IPS-18c (cell line): ENCODE measurements around the gene CUL2.

Experiments used
- H3K4me3 ChIP-seq: 2 replicates; pipeline ENCODE4 v1.7.0; 2013; ENCODE audit warnings: low read depth, mild to moderate bottlenecking, low read length, moderate library complexity; ENCODE audit not compliant: insufficient read depth
- H3K9me3 ChIP-seq: one replicate; pipeline ENCODE4 v1.6.1; 2013; ENCODE audit warnings: mild to moderate bottlenecking, low read length, moderate library complexity; ENCODE audit not compliant: control insufficient read depth, insufficient read depth

CUL2 gene

GRCh38 chr10:35043796-35044344 is 46.3 kb downstream of the CUL2 start:
- H3K4me3 ChIP-seq: no peak overlapping the region
- no peaks in the 10 kb centered on the region for H3K9me3 ChIP-seq

DNA sequence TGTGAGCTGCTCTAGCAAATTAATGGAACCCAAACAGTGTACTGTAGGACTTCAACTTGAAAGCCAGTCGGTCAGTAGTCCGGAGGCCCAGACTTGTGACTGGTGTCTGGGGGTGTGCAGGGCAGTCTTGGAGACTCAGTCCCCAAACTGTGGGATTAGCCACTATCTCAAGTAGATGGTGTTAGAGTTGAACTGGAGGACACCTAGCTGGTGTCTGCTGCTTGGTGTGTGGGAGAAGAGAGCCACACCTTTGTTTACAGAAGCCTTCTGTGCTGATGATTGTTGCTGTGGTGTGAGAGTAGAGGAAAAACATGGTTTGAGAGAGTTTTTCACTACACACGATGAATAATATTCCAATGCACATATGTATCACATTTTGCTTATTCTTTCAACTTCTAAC is 47.4 kb downstream of the CUL2 start:
- Histone ChIP-seq H3K9me3 (no peaks in the 10 kb centered on the region), H3K4me3 (no peak overlapping the region)

DNA sequence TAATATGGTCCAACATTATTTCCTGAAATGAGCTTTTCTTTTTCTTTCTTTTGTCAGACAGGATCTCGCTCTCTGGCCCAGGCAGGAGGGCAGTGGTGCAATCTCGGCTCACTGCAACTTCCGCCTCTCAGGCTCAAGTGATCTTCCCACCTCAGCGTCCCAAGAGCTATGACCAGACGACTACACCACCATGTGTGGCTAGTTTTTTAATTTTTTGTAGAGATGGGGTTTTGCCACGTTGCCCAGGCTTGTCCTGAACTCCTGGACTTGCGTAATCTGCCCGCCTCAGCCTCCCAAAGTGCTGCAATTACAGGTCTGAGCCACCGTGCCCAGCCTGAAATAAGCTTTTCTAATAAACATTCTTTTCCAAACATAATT is 48.6 kb downstream of the CUL2 start:
- Histone ChIP-seq H3K4me3 (no peak overlapping the region), H3K9me3 (no peaks in the 10 kb centered on the region)

DNA sequence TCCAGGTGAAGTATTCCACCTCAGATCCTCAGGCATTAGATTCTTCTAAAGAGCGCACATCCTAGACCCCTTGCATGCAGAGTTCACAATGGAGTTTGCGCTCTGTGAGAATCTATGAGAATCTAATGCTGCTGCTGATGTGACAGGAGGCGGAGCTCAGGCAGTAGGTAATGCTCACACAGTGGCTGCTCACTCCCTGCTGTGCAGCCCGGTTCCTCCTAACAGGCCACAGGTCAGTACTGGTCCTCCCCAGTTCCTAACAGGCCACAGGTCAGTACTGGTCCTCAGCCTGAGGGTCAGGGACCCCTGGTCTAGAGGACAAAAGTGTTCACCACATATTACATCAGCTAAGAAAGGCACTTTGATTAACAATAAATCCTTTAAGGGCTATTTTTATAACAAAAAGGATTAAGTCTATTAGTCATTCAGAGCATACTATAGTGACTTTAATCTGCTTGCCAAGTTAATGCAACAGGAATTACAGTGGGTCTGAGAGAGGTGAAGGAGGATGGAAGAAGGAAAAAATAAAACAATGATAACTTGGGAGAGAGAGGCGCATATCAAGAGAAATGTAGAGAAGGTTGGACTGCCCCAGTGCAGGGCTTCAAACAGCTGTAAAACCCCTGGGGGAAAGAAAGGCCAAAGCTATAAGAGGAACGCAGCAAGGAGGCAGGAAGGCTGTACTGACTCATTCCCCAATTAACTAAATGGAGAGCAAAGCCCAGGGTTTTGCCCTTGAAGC is 49.2 kb downstream of the CUL2 start:
- Histone ChIP-seq H3K4me3 (no peak overlapping the region), H3K9me3 (no peaks in the 10 kb centered on the region)

DNA sequence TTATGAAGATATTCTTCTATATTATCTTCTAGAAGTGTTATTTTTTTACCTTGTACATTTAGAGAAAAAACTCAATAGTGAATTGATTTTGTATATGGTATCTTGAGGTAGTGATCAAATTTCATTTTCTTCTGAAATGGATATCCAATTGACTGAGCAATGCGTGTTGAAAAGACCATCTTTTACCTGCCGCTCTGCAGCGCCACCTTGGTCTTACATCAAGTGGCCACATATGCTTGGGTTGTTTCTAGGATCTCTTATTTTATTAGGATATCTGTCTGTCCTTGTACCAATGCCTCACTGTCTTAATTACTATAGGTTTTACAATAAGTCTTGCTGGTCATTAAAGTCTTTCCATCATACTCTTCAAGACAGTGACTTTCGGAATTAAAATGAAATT is 53.0 kb downstream of the CUL2 start:
- Histone ChIP-seq H3K9me3 (no peaks in the 10 kb centered on the region), H3K4me3 (no peak overlapping the region)

GRCh38 chr10:35035606-35036005 is 54.5 kb downstream of the CUL2 start:
- Histone ChIP-seq H3K4me3 (no peak overlapping the region), H3K9me3 (no peaks in the 10 kb centered on the region)

DNA sequence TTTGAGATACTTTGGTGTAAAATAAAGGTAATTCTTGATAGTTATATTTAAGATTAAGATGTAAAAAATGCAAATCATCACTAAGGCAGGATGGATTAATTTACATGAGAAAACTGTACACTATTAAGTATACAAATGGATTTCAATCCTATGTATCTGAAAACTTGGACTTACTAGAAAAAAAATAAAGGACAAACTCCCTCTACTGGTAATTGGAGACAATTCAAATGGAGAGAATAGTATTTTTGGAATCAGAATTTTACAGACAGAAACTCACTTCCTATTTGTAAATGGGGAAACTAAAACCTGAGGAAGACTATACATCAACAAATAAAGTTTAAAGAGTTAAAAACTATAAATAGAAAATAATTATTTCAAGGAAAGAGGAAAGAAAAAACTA is 62.6 kb downstream of the CUL2 start:
- Histone ChIP-seq H3K4me3 (no peak overlapping the region), H3K9me3 (no peaks in the 10 kb centered on the region)

GRCh38 chr10:35025916-35026315 is 64.2 kb downstream of the CUL2 start:
- Histone ChIP-seq H3K9me3 (no peaks in the 10 kb centered on the region), H3K4me3 (no peak overlapping the region)

DNA sequence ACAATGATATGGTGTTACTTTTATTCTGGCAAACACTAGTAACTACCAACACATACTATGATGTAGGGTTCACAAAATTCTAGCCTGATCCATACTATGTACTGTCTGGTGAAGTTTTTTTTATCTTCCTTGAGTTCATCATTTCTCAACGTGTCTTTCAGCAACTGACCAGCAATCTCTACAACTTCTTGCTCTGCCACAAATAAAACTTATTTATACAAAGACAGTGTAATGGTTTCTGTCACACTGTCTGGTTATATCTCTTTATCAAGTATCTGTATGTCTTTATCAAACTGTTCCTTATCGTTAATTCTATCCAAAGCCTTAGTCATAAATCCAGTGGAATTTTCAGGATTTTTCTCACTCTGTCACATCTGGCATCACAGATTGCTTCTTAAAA is 69.7 kb downstream of the CUL2 start:
- Histone ChIP-seq H3K9me3 (no peaks in the 10 kb centered on the region), H3K4me3 (no peak overlapping the region)

DNA sequence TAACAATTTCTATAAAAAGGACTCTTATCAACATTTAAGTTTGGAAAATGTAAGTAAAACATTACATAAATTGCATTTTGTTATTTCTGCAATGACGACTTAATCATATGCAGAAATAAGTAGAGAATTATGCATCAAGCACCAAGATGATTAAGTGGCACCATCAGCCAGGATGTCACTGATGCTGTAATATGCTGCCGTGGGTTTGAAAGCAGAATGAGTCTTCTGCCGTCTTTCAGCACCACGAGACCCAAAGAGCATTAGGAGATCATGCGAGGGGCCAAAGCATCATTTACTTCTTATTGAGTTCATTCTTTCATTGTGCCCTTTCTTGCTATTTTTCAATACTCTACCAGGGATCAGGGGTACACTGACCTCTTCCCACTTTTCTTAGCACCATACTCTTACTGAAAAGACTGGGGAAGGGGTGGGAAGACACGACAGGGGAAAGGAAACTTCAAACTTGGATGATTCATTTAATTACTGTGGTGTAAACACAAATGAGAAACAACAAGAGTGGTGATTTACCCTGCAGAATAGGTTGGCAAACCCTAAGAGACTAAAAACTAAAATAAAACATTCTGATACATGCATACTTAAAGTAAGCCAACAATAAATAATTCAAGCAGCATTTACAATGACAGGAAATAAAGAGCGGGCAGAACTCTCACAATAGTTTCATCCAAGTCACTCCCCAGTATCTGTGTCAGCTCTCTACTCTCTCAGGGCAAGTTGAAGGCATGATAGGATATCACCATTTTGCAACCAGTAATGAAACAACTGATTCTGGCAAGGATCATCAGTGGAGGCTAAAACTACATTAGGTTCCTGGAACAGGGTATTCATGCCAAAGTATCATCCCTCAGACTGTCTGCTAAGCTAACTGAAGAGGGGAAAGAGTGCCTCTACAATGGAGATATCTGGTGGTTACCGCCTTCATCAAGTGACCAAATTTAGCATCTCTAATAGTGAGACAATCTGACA is 70.8 kb downstream of the CUL2 start:
- Histone ChIP-seq H3K4me3 (no peak overlapping the region), H3K9me3 (no peaks in the 10 kb centered on the region)

DNA sequence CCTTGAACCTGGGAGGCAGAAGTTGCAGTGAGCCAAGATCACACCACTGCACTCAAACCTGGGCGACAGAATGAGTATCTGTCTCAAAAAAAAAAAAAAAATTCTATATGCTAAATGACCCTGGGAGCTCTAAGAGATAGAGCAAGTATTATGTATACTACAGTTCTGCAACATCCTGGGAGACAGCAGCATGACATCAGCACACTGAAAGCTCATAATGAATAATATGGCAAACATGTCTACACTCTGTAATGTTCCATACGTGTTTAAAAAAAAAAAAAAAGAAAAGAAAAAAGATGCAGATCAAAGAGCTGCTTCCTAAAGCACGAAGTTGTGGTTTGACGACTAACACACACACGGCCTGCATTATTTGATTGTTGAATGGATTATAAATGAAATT is 72.5 kb downstream of the CUL2 start:
- H3K9me3 ChIP-seq: no peaks in the 10 kb centered on the region
- H3K4me3 ChIP-seq: no peak overlapping the region

DNA sequence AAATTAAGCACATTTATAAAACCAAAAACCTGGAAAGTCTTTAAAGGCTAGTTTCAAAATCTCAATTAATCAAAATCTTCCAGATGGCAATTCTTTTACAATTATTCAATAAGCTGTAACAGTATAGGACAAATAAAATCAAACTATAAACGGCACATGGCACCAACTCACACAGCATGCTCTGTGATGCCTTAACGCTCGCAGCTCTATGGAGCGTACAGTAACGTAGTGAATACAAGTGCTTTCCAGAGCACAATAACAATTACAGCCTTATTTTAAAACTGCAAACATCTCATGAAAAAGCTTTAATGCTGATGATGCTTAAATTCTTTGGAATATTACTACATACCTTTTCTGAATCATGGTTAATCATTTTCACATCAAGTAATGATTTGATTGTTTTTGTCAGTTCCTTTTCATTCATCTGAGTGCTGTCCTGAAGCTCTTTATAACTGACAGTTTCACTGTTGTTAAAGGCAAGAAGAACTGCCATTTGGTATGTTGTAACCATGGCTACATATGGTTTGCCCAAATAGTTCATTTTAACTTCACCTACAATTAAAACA is 74.2 kb downstream of the CUL2 start:
- Histone ChIP-seq H3K9me3 (no peaks in the 10 kb centered on the region), H3K4me3 (no peak overlapping the region)

DNA sequence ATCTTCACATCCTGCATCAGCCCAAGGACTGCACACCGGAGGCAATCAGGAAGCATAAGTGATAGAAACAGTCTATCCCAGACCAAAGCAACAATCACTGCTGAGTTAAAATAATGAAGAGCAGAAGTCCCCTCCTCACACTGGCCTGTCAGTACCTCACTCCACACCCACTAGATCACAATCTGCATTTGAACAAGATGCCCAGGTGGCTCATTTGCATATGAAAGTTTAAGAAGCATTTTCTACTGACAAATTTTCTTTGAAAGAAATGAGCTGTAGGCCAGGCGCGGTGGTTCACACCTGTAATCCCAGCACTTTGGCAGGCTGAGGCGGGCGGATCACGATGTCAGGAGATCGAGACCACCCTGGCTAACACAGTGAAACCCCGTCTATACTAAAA is 77.4 kb downstream of the CUL2 start:
- no peaks in the 10 kb centered on the region for H3K9me3 ChIP-seq
- no peak overlapping the region for H3K4me3 ChIP-seq

- Histone ChIP-seq H3K4me3 (no peak overlapping the region), H3K9me3 (no peaks in the 10 kb centered on the region)
Measured at GRCh38 chr10:35011771-35012191, 78.4 kb downstream of the CUL2 start.

DNA sequence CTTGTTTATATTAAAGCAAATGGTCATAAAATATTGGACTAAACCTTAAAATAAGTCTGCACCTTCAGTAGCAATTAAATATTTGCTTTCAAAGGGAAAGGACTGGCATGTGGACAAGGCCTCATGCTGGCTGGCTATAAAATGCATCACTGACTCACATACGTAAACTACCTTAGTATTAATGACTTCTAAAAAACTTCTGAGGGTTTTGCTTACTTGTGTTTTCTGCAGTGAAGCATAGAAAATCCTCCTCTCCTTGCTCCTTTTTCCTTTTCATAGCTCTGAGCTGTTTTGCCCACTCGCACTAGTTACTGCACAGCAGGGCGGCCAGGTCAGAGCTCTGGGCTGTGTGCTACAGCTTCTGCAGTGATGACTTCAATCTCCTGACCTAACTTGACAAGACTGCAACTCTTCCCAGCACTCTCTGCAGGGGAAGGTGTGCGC is 82.3 kb downstream of the CUL2 start:
- H3K9me3 ChIP-seq: peaks cover 2% of the 10 kb centered on the region

GRCh38 chr10:35006836-35007235 is 83.3 kb downstream of the CUL2 start:
- Histone ChIP-seq H3K9me3 (peaks cover 2% of the 10 kb centered on the region), H3K4me3 (no peak overlapping the region)

More for the DNA sequence above, 82.3 kb downstream of the CUL2 start:
- no peak overlapping the region for H3K4me3 ChIP-seq

DNA sequence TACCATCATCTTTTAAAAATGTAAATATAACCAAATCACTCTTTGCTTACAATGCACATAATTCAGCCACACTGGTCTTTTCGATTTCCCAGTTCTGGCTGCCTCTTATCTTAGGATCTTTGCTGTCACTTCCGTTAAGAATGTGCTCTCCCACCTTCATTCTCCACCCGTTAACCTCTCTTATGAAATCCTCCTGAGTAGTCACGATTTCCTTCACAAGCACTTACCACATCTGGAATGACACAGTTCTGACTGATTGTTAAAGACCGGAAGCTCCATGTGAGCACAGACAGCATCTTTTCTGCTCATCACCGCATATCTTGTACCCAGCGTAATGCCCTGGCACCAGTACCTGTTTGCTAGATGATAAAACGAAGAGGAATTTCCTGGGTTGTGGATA is 84.3 kb downstream of the CUL2 start:
- H3K4me3 ChIP-seq: no peak overlapping the region

GRCh38 chr10:35004651-35005050 is 85.5 kb downstream of the CUL2 start:
- H3K4me3 ChIP-seq: no peak overlapping the region
- H3K9me3 ChIP-seq: peaks cover 2% of the 10 kb centered on the region

More for the DNA sequence above, 84.3 kb downstream of the CUL2 start:
- H3K9me3 ChIP-seq: peaks cover 2% of the 10 kb centered on the region
